ENCODE results near the gene NCOR1. TPM values are rescaled to one million over a fixed set of nuclear protein-coding genes. Genes with fewer than 3 reads are reported as not detected.
"Not testable (repeated sequence)": the region's sequence is repeated elsewhere in the genome, so short reads cannot be mapped to it uniquely, and the experiment has no call there.

The NCOR1 gene
- total RNA-seq, 2 experiments from 2014 or later: 68.0 to 134 TPM

DNA sequence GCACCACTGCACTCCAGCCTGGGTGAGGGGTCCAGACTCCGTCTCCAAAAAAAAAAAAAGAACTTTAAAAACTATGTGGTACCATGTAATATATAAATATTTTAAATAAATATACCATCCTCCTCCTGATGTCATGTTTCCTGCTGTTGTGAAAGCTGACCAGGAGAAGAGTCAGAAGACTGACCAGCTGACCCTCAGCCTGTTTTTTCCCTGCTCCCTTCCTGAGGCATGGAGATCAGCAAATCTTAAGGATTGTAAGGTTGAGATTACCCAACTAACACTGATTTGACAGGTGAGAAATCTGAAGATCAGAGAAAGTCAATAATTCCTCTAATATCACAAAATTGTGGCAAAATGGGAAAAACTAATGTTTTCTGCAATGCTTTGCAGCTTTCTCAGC lies 18.1 kb downstream of the NCOR1 start:
- H2AFZ ChIP-seq (ENCODE audit: low read length): no peak overlapping the region
- TF ChIP-seq, protein P1, sequence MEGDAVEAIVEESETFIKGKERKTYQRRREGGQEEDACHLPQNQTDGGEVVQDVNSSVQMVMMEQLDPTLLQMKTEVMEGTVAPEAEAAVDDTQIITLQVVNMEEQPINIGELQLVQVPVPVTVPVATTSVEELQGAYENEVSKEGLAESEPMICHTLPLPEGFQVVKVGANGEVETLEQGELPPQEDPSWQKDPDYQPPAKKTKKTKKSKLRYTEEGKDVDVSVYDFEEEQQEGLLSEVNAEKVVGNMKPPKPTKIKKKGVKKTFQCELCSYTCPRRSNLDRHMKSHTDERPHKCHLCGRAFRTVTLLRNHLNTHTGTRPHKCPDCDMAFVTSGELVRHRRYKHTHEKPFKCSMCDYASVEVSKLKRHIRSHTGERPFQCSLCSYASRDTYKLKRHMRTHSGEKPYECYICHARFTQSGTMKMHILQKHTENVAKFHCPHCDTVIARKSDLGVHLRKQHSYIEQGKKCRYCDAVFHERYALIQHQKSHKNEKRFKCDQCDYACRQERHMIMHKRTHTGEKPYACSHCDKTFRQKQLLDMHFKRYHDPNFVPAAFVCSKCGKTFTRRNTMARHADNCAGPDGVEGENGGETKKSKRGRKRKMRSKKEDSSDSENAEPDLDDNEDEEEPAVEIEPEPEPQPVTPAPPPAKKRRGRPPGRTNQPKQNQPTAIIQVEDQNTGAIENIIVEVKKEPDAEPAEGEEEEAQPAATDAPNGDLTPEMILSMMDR (conservative IDR thresholded peaks at IDR 0.05; ENCODE audit: low read length): no peak
- TF ChIP-seq EZH2phosphoT487 (IDR thresholded peaks at IDR 0.05; ENCODE audit: borderline replicate concordance, low read depth, low read length): no peak
- intact Hi-C loops (cut with micrococcal nuclease; ENCODE audit: unreplicated experiment): no loop called here
- H3K4me3 ChIP-seq (ENCODE audit: low read depth, low read length, poor library complexity, severe bottlenecking): no peak overlapping the region
- H3K4me1 ChIP-seq (ENCODE audit: insufficient read depth, low read length, poor library complexity, severe bottlenecking): peaks cover 26% of the 10 kb centered on the region
- H3K4me2 ChIP-seq (ENCODE audit: low read length): no peak overlapping the region
- BruUV-seq (replicated peaks): no TSS peak
- ChIA-PET POLR2A (interaction anchor here (0.6 kb wide), 1 partner anchor 55 kb away, joined by 4 read pairs; no protein-coding TSS in a partner anchor), CTCF (ENCODE audit: unreplicated experiment) (no interaction called here)
- 0 out of 2 replicates have a peak, but pooled peaks cover 4% of the 10 kb centered on the region for H4K20me1 ChIP-seq (ENCODE audit: insufficient read depth, low read length)
- peaks cover 53% of the 10 kb centered on the region for H3K79me2 ChIP-seq (ENCODE audit: insufficient read depth, low read depth, low read length)
- H3K27ac ChIP-seq (ENCODE audit: low read depth, low read length, poor library complexity, severe bottlenecking): no peak overlapping the region
- peaks cover 16% of the 10 kb centered on the region for H3K36me3 ChIP-seq (ENCODE audit: insufficient read depth, low read length)
- no peak for DNase-seq (ENCODE audit: low spot score)
- H3K9me3 ChIP-seq (ENCODE audit: low read length): no peaks in the 10 kb centered on the region
- H3K9me2 ChIP-seq (ENCODE audit: insufficient read depth, low read length): no peaks in the 10 kb centered on the region

DNA sequence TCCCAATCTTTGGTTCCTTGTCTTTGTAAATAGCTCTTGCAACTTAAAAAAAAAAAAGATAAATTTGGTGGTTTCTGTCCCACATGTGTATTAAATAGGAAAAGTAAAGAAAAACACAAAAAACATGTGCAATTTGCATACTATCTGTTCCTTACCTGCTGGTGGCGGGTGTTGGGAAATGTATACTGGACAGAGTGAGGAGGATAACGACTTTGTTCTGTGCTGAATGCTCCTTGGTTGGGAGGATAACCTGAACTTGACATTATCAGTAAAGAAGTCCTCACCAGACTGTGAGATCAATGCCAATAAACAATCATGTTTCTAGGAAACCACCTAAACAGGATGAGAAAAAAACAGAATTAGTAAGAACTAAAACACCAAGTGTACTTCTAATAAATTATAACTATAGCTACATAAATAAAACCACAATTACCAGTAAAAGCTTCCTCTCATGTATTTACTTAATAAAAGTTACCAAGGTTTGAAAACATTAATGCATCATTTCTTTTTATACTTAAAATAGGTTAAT lies 21.0 kb downstream of the NCOR1 start:
- H3K36me3 ChIP-seq (ENCODE audit: insufficient read depth, low read length): peaks cover 37% of the 10 kb centered on the region
- H2AFZ ChIP-seq (ENCODE audit: low read length); BruUV-seq (replicated peaks); H3K27ac ChIP-seq (ENCODE audit: low read depth, low read length, poor library complexity, severe bottlenecking); H3K9me2 ChIP-seq (ENCODE audit: insufficient read depth, low read length); DNase-seq (ENCODE audit: low spot score); H3K9me3 ChIP-seq (ENCODE audit: low read length); POLR2A ChIA-PET; CTCF ChIA-PET (ENCODE audit: unreplicated experiment); H3K4me3 ChIP-seq (ENCODE audit: low read depth, low read length, poor library complexity, severe bottlenecking); H4K20me1 ChIP-seq (ENCODE audit: insufficient read depth, low read length); intact Hi-C loops (cut with micrococcal nuclease; ENCODE audit: unreplicated experiment); H3K4me2 ChIP-seq (ENCODE audit: low read length): not testable (repeated sequence)
- H3K4me1 ChIP-seq (ENCODE audit: insufficient read depth, low read length, poor library complexity, severe bottlenecking): peaks cover 17% of the 10 kb centered on the region
- peaks cover 31% of the 10 kb centered on the region for H3K79me2 ChIP-seq (ENCODE audit: insufficient read depth, low read depth, low read length)

DNA sequence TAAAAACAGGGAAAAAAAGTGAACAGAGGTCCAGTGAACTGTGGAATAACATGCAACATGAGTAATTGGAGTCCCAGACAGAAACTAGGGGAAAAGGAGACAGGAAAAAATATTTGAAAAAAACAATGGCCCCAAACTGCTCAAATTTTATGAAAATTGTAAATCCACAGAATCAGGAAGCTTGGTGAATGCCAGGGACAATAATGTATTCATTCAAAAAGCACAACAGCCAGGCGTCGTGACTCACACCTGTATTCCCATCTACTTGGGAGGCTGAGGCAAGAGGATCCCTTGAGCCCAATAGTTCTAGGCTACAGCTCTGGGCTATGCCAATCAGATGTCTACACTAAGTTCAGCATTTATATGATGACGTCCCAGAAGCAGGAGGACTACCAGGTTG lies 23.7 kb downstream of the NCOR1 start:
- Histone ChIP-seq H4K20me1 (ENCODE audit: insufficient read depth, low read length) (0 out of 2 replicates have a peak, but pooled peaks cover 4% of the 10 kb centered on the region), H3K9me2 (ENCODE audit: insufficient read depth, low read length) (no peaks in the 10 kb centered on the region), H3K36me3 (ENCODE audit: insufficient read depth, low read length) (peaks cover 37% of the 10 kb centered on the region), H3K27ac (ENCODE audit: low read depth, low read length, poor library complexity, severe bottlenecking) (no peak overlapping the region), H3K9me3 (ENCODE audit: low read length) (no peaks in the 10 kb centered on the region), H3K79me2 (ENCODE audit: insufficient read depth, low read depth, low read length) (peaks cover 8% of the 10 kb centered on the region; the same call in 1 of the 2 replicates), H3K4me2 (ENCODE audit: low read length) (no peak overlapping the region), H3K4me1 (ENCODE audit: insufficient read depth, low read length, poor library complexity, severe bottlenecking) (peaks cover 15% of the 10 kb centered on the region), H3K4me3 (ENCODE audit: low read depth, low read length, poor library complexity, severe bottlenecking) (no peak overlapping the region), H2AFZ (ENCODE audit: low read length) (no peak overlapping the region)
- ChIA-PET CTCF (ENCODE audit: unreplicated experiment) (no interaction called here), POLR2A (no interaction called here)
- BruUV-seq (replicated peaks): no TSS peak
- DNase-seq (ENCODE audit: low spot score): no peak
- TF ChIP-seq EZH2phosphoT487 (IDR thresholded peaks at IDR 0.05; ENCODE audit: borderline replicate concordance, low read depth, low read length): no peak
- TF ChIP-seq, protein P1 (conservative IDR thresholded peaks at IDR 0.05; ENCODE audit: low read length): no peak
- intact Hi-C loops (cut with micrococcal nuclease; ENCODE audit: unreplicated experiment): no loop called here

All from OCI-LY7 (cell line).